GM19025 (cell line): ENCODE data around the gene NUDT3.
"Not testable (repeated sequence)": the region's sequence is repeated elsewhere in the genome, so short reads cannot be mapped to it uniquely, and the experiment has no call there.

ENCODE experiments used
- ATAC-seq: cut with Tn5 transposase; IDR thresholded peaks from one replicate; pipeline ENCODE4 v1.9.1; 2021; ENCODE audit warnings: mild to moderate bottlenecking, low read depth, moderate library complexity; ENCODE audit not compliant: unreplicated experiment

NUDT3 gene

DNA sequence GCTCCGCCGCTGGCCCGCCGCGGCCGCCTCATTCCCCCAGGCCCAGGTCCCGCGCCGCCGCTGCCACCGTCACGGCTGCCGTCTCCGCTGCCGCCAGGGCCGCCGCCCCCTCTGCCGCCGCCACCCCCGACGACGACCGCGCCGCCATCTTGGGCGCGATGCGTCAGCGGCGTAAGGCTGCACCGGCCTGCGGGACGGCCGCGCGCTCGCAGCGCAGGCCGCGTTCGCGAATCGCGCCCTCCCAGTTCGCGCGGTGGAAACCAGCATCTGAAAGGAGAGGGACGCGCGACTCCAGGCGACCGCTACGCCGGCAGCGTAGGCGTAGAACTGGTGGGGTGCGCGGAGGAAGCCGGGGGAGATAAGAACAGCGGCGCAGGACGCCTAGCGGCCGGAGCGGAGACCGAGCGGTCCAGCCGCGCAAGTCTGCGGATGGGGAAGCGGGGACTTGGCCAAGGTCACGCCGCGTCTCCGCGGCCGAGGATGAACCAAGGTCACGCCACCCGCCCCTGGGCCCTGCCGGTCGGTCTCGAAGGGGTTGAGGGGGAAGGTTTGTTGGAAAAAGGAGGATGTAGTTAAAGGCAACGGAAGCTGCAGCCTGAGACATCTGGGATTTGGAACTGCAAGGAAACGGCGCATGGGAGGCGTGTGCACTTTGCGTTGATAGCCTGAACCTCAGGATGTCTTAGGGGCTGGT is at the start of gene NUDT3:
TSS of gene NUDT3 (minus strand) at position 173 of the 694 bp plus-strand sequence. CDS start 307 bp downstream, outside the sequence.
- peak; percentile 80 for ATAC-seq

DNA sequence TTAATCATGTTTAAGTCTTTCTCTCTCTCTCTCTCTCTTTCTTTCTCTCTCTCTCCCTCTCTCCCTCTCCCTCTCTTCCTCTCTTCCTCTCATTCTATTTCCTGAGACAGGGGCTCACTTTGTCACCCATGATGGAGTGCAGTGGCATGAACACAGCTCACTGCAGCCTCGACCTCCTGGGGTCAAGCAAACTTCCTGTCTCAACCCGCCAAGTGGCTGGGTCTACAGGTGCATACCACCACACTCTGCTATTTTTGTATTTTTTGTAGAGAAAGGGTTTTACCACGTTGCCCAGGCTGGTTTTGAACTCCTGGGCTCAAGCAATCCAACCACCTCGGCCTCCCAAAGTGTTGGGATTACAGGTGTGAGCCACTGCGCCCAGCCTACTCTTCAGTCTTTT is 49.1 kb upstream of the NUDT3 start:
- ATAC-seq: no peak

DNA sequence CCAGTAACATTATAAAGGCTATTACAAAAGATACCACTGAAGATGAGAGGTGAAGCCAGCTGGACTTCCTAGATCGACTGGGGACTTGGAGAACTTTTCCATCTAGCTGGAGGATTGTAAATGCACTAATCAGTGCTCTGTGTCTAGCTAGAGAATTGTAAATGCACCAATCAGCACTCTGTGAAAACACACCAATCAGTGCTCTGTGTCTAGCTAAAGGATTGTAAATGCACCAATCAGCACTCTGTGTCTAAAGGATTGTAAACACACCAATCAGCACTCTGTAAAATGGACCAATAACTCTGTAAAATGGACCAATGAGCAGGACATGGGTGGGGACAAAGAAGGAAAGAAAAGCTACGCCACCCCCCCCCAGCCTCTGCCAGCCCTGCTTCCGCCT is 47.0 kb upstream of the NUDT3 start:
- no peak for ATAC-seq

DNA sequence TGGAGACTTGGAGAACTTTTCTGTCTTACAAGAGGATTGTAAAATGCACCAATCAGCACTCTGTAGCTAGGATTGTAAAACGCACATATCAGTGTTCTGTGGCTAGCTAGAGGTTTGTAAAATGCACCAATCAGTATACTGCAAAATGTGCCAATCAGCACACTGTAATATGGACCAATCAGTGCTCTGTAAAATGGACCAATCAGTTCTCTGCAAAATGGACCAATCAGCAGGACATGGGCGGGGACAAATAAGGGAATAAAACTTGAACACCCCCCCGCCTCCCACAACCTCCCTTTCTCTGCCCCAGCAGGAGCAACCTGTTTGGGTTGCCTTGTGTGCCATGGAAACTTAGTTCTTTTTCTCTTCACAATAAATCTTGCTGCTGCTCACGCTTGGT is 46.2 kb upstream of the NUDT3 start:
- ATAC-seq: no peak

DNA sequence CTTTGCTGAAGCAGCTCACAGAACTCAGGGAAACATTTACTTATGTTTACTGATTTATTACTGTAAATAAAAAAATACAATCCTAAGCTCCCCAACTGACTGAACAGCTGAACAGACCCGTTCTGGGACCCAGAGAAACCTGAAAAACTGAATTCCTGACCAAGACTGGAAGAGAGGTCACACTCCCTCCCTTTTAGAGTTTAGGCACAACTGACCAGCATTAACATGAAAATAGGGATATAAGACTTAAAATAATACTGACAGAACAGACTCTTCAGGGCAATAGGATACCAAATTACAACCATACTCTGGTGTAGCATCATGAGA is 45.1 kb upstream of the NUDT3 start:
- no peak for ATAC-seq

DNA sequence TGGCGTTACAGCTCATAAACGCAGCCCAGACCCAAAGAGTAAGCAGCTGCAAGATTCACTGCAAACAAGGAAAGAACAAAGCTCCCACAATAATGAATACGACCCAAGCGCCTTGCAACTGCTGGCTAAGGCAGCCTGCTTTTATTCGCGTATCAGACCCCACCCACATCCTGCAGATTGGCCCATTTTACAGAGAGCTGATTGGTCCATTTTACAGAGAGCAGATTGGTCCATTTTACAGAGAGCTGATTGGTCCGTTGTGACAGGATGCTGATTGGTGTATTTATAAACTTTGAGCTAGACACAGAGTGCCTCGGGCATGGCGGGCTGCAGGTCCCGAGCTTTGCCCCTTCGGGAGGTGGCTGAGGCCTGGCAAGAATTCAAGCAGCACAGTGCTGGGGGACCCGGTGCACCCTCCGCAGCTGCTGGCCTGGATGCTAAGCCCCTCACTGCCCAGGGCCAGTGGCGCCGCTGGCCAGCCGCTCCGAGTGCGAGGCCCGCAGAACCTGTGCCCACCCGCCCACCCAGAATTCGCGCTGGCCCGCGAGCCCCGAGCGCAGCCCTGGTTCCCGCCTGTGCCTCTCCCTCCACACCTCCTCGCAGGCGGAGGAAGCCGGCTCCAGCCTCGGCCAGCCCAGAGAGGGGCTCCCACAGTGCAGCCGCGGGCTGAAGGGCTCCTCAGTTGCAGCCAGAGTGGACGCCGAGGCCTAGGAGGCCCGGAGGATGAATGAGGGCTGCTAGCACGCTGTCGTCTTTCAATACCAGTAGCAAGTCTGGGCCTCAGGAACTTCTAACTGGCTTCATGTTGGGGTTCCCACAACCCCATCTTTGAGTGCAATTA is 44.6 kb upstream of the NUDT3 start:
- ATAC-seq: no peak

DNA sequence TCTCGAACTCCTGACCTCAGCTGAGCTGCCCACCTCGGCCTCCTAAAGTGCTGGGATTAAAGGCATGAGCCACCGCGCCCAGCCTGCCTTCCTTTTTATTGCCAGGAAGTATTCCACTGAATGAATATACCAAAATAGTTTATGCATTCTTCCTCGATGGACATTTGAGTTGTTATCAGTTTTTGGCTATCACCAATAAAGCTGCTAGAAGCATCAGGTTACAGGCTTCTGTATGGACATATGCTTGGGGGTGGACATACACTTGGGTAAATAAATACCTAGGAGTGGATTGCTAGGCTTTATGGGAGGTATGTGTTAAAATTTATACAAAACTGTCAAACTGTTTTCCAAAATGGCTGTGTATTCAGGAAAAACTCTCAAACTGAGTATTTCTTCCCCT is 43.4 kb upstream of the NUDT3 start:
- ATAC-seq: no peak

DNA sequence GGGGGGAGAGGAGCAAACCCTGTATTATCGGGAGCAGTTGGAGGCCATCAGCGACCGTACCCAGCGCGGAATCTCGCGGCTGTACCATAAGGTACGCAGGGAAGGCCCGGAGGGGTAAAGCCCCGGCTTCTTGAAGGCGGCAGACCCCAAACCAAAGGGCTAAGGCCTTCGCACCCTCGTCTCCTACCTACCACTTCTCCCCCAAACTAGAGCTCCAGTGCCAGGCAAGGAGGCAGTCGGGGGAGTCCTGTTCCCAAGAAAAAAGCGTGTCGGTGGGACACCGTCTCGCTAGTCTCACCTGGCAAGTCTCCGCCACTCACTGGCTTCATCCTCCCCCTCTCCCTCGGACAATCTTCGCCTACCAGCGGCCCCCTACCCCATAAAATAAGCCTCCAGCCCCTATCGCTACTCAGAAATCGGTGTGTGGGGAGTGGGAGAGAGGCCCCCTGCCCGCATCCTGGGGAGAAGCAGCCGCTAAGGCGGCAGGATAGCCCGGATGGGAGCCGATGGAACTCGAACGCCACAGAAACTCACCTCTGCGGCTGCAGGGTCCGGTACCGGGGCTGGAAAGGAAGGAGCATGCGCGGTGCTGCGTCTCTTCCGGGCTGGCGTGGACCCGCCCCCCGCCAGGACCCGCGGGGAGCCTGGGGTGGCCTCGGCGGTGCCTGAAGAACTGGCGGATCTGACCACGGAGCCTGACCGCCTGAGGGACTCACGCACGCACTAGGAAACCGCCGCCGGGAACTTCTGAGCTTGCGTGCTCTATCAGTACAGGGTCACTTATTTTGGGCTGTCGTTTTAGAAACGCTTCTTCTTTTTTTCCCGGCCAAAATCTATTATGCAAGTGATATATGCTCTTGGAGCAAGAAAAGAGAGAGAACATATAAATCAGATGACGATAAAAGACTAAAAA is 33.3 kb upstream of the NUDT3 start, which contains the start of gene RPS10:
TSS of gene RPS10 (minus strand) at position 572 of the 913 bp plus-strand sequence. CDS start 848 bp downstream, outside the sequence.
- ATAC-seq: peak; percentile 82

DNA sequence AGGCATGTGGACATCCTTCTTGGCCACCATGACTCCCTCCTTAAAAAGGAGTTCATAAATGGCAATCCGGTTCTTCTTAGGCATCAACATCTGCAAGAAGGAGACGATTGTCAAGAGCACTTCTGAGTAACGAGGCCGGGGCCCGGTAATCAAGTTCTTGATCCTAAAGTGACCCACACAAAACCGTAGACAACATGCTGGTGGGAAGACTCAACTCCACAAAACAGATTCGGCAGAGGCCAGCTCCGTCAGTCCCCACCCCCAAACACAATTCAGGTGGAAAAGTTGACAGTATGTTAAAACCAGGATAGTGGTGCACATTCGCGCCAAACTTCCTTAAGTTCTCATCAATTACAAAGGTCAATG is 32.6 kb upstream of the NUDT3 start:
- no peak for ATAC-seq

DNA sequence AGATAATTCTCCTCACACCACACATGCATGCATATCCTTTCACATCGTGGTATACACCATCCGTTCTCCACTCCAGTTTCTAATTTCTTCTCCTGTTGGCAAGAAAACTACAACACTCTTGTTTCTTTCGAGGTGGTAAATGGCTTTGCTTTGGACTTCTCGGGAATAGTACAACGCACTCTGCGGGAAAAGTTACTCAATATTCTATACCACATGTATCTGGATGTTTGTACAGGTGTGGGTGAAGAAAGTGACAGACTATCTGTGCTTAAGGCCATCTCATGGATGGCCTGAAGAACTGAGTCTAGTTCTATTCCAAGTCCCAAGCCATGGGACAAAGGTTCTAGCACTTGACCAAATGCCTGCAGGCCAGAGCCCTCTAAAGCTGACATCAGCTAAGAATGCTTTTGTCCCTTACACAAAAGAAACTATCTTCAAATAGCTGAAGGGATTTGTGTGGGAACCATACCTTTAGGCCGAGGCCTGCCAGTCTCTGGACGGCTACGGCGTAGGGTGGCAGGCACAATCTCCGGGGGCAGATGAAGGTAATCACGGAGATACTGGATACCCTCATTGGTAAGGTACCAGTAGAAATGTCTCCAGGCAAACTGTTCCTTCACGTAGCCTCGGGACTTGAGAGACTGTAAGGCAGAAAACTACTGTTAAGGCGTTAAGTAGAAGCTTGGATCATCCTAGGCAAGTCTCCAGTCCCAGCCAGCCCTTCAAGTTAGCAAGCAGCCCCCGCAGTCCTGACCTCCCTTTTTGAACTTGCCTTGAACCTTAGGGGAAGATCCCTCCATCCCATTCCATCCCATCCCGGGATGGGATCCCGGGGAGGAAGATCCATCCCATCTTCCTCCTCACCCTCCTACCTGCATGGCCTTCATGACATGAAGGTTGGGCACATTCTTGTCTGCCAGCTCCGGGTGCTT is 32.0 kb upstream of the NUDT3 start:
- no peak for ATAC-seq

DNA sequence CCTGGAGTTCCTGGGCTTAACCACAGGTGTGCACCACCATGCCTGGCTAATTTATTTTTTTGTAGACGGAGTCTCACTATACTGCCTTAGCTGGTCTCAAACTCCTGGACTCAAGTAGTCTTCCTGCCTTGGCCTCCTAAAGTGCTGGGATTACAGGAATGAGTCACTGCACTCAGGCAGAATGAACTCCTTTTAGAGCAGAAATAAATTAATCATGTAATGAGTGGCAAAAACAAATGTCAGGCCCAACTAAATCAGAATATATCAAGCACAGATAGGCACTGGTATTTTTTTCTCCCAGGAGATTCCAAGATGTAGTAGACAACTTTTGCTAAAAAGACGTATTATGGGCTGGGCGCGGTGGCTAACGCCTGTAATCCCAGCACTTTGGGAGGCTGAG is 30.8 kb upstream of the NUDT3 start:
- ATAC-seq: no peak

DNA sequence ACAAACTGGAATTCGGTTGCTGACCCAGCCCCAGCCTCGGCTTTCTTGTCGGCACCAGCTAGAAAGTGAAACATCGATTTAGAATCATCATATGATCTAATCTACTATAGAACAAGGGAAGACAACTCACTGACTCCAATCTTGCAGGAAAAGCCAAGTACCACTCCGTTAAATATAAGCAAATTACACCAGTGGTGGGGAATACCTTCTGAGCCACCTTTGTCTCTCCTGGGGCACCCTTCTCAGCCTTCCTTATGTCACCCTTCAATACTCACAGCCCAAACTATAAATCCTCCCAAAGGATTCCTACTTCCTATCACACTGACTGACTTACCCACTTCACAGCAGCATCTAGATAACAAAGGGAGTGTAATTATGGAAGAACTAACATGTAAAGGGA is 25.9 kb upstream of the NUDT3 start:
- no peak for ATAC-seq

DNA sequence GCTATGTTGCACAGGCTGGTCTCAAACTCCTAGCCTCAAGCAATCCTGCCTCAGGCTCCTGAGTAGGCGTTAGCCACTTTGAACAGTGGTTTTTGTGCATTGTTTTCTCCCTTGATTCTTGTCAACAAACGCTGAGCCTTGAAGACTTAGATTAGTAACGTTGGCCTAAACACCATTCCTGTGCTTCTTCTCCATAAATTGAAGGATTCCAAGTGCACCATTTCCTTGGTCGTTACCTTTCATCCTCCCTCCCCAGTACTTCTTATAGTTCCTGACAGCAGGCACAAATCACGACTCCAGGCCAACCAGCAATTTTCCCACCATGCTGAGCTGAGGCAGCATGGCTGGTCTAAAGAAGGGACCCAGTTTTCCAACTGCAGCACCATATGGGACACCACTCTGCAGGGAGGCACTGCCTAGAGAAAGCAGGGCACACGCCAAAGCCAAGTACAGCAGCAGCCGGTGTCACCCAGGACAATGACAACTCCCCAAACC is 24.5 kb upstream of the NUDT3 start:
- no peak for ATAC-seq

DNA sequence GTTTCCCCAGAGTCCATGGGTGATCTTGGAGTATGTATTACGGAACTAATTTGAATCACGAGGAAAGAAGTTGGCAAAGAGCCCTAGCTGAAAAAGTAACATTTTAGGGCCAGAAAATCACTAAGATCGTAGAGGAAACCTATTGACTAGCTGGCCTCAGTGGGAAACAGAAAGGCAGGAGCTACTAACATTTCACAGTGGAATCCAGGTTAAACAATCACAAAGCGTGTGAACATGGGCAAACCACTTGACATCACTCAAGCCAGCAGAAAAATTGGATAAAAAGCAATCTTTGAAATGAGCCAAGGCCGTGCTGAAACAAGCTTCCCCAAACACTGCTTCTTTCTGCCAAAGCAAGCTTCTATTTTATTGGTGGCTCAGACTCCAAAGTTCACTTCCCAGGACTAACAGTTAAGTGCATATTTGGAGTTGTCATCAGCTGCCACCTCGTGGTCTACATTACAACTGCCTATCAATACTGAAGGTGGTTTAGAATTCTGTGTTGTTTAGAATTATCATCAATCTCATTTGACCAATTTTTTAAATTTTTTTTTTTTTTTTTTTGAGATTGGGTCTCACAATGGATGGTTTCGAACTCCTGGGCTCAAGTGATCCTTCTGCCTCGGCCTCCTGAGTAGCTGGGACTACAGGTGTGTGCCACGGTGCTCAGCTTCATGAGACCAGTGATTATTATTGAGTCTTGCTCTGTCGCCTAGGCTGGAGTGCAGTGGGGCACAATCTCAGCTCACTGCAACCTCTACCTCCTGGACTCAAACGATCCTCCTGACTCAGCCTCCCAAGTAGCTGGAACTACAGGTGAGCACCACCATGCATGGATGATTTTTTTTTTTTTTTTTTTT is 22.8 kb upstream of the NUDT3 start:
- no peak for ATAC-seq

DNA sequence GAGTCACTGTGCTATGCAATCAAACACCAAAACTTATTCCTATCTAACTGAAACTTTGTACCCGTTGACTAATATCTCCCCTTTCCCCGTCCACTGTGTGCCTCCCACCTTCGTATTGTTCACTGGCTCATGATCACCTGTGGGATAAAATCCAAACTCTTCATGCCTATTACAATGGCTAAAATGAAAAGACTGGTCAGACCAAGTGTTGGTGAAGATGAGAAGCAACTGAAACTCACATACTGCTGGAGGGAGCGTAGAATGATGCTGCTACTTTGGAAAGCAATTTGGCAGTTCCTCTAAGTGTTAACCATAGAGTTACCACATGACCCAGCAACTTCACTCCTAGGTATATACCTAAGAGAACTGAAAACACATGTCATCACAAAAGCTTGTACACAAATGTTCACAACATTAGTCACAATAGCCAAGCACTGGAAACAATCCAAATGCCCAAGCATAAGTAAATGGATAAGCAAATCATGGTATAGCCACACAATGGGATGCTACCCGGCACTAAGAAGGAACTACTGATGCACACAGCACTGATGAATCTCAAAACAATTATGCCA is 20.3 kb upstream of the NUDT3 start:
- ATAC-seq: no peak

DNA sequence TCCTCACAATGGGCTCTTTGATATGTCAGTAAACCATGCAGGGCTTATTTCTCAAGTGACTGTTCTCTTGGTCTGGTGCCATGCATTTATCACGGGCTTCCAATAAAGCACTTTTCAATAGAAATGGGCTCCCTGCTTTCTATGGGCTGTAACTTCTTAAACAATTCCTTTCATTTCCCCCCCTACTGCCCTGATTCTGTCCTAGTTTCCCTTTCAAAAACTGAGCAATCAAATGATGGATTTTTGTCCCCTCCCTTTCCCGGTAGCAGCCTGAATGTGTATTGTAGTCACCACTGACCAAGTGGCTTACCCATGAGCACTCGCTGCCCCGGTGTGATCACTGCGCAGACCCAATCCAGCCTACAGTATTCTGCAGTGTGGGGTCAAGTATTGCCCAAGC is 19.5 kb upstream of the NUDT3 start:
- no peak for ATAC-seq

DNA sequence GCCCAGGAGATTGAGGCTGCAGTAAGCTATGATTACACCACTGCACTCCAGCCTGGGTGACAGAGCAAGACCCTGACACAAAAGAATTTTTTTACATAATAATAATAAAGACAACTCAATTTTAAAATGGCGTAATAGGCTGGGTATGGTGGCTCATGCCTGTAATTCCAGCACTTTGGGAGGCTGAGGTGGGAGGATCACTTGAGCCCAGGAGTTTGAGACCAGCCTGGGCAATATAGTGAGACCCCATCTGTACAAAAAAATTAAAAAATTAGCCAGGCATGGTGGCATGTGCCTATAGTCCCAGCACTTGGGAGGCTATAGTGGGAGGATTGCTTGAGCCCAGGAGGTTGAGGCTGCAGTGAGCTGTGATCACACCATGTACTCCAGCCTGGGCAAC is 15.4 kb upstream of the NUDT3 start:
- not testable (repeated sequence) for ATAC-seq

DNA sequence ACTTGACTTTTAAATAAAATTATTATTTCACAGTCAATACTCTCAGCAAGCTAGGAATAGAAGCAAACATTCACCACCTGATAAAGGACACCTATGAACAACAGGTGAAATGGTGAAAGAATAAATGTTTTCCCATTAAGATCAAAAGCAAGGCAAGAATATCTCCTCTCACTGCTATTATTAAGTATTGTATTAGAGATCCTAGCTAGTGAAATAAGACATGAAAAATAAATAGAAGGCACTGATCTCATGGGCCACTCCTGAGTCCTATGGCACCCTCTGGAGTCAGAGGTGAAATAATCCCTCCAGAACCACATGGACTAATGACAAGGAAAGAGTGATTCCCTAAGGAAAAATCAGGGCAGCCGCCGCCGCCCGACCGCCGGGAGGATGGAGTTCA is 4.0 kb upstream of the NUDT3 start:
- no peak for ATAC-seq

DNA sequence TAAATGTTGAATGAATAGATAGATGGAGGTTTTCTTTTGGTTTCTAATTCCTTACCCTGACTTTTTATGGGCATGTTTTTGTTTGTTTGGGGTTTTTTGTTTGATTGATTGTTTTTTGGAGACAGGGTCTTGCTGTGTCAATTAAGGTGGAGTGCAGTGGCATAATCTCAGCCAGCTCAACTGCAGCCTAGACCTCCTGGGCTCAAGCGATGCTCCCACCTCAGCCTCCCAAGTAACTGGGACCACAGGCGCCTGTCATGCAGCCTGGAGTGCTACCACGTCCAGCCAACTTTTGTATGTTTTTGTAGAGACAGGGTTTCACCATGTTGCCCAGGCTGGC is 1.5 kb upstream of the NUDT3 start:
- no peak for ATAC-seq
